Mesendoderm (in vitro differentiated cells): ENCODE data around the gene CDC14A.

Experiments
- DNase-seq: peaks from one replicate; pipeline ENCODE4 v3.0.0; 2013
- H2AK5ac ChIP-seq: 2 replicates; pipeline ENCODE4 v1.6.1; 2013; ENCODE audit warnings: low read length, inconsistent platforms
- H2BK120ac ChIP-seq: 2 replicates; pipeline ENCODE4 v1.6.1; 2013; ENCODE audit warnings: low read depth, mild to moderate bottlenecking, low read length, moderate library complexity, mixed read lengths
- H2BK15ac ChIP-seq: replicated peaks from 2 replicates; pipeline ENCODE4 v1.6.1; 2013; ENCODE audit warnings: low read depth, mild to moderate bottlenecking, moderate library complexity
- H2BK5ac ChIP-seq: 2 replicates; pipeline ENCODE4 v1.6.1; 2013; ENCODE audit warnings: low read length, inconsistent platforms
- H3K18ac ChIP-seq: 2 replicates; pipeline ENCODE4 v1.6.1; 2013; ENCODE audit warnings: mild to moderate bottlenecking, low read length, mixed read lengths
- H3K23ac ChIP-seq: one replicate; pipeline ENCODE4 v1.6.1; 2013; ENCODE audit warnings: low read length
- H3K27ac ChIP-seq: 2 replicates; pipeline ENCODE4 v1.5.1; 2013; ENCODE audit warnings: low read depth, mild to moderate bottlenecking, inconsistent platforms, low read length, moderate library complexity
- H3K27me3 ChIP-seq: 2 replicates; pipeline ENCODE4 v1.6.1; 2013; ENCODE audit warnings: low read length, control low read depth, mild to moderate bottlenecking, inconsistent platforms; ENCODE audit not compliant: insufficient read depth, poor library complexity
- H3K36me3 ChIP-seq: 2 replicates; pipeline ENCODE4 v1.6.1; 2013; ENCODE audit warnings: low read length, inconsistent platforms; ENCODE audit not compliant: control insufficient read depth, insufficient read depth
- H3K4ac ChIP-seq: one replicate; pipeline ENCODE4 v1.6.1; 2013; ENCODE audit warnings: low read depth, mild to moderate bottlenecking, low read length, moderate library complexity
- H3K4me1 ChIP-seq: 2 replicates; pipeline ENCODE4 v1.6.1; 2013; ENCODE audit warnings: low read depth, low read length, inconsistent platforms; ENCODE audit not compliant: control insufficient read depth
- H3K4me2 ChIP-seq: 2 replicates; pipeline ENCODE4 v1.6.1; 2013; ENCODE audit warnings: low read length
- H3K4me3 ChIP-seq: 2 replicates; pipeline ENCODE4 v1.5.1; 2013; ENCODE audit warnings: mild to moderate bottlenecking, low read length
- H3K56ac ChIP-seq: one replicate; pipeline ENCODE4 v1.6.1; 2013; ENCODE audit warnings: low read length
- H3K79me1 ChIP-seq: 2 replicates; pipeline ENCODE4 v1.6.1; 2013; ENCODE audit warnings: low read length, inconsistent platforms
- H3K79me2 ChIP-seq: 2 replicates; pipeline ENCODE4 v1.6.1; 2013; ENCODE audit warnings: mild to moderate bottlenecking, low read length; ENCODE audit not compliant: control insufficient read depth, insufficient read depth
- H3K9ac ChIP-seq: 2 replicates; pipeline ENCODE4 v1.6.1; 2013; ENCODE audit warnings: low read length, inconsistent platforms
- H4K5ac ChIP-seq: one replicate; pipeline ENCODE4 v1.6.1; 2013; ENCODE audit warnings: low read length
- H4K8ac ChIP-seq: one replicate; pipeline ENCODE4 v1.6.1; 2013; ENCODE audit warnings: low read depth, mild to moderate bottlenecking, control low read depth, low read length, moderate library complexity
- WGBS: extraction: QIAGEN DNeasy Blood & Tissue Kit; methylation state at CpG from one replicate; pipeline ENCODE4 v1.1.7; 2013; ENCODE audit warnings: low lambda C conversion rate, missing lambda C conversion rate; ENCODE audit not compliant: insufficient coverage; ENCODE audit errors: extremely low coverage; 5-methylcytosine and 5-hydroxymethylcytosine counted together

Gene CDC14A

GRCh38 chr1:100528871-100529270 is 176.6 kb downstream of the CDC14A start:
- Histone ChIP-seq H2AK5ac (no peak overlapping the region), H3K79me2 (no peaks in the 10 kb centered on the region), H3K79me1 (no peaks in the 10 kb centered on the region), H2BK15ac (no peak overlapping the region), H3K4me1 (no peaks in the 10 kb centered on the region), H3K23ac (no peak overlapping the region), H3K56ac (no peak overlapping the region), H2BK5ac (no peak overlapping the region), H2BK120ac (no peak overlapping the region), H3K4ac (no peak overlapping the region), H3K27me3 (no peaks in the 10 kb centered on the region), H3K27ac (no peak overlapping the region), H4K5ac (no peak overlapping the region), H3K4me3 (no peak overlapping the region), H3K18ac (no peak overlapping the region), H3K36me3 (no peaks in the 10 kb centered on the region), H4K8ac (no peak overlapping the region), H3K9ac (no peak overlapping the region), H3K4me2 (no peak overlapping the region)
- DNase-seq: no peak
- WGBS: no CpG with 5 or more reads among the region's 2 CpGs

- H3K9ac ChIP-seq: no peak overlapping the region
- no peak overlapping the region for H3K18ac ChIP-seq
- no peak overlapping the region for H2BK15ac ChIP-seq
- no peaks in the 10 kb centered on the region for H3K4me1 ChIP-seq
- no peak overlapping the region for H2BK5ac ChIP-seq
- no peaks in the 10 kb centered on the region for H3K27me3 ChIP-seq
- no peaks in the 10 kb centered on the region for H3K79me1 ChIP-seq
- no peak overlapping the region for H4K8ac ChIP-seq
- H3K4me2 ChIP-seq: no peak overlapping the region
- no peak overlapping the region for H4K5ac ChIP-seq
- H3K36me3 ChIP-seq: no peaks in the 10 kb centered on the region
- H3K23ac ChIP-seq: no peak overlapping the region
- no peak overlapping the region for H2BK120ac ChIP-seq
- no peak overlapping the region for H3K4ac ChIP-seq
- no peak for DNase-seq
- H3K4me3 ChIP-seq: no peak overlapping the region
- H3K79me2 ChIP-seq: no peaks in the 10 kb centered on the region
- H3K27ac ChIP-seq: no peak overlapping the region
- no peak overlapping the region for H2AK5ac ChIP-seq
- no peak overlapping the region for H3K56ac ChIP-seq
- WGBS: no CpG with 5 or more reads among the region's 5 CpGs
Measured at GRCh38 chr1:100530141-100530540, 177.8 kb downstream of the CDC14A start.

DNA sequence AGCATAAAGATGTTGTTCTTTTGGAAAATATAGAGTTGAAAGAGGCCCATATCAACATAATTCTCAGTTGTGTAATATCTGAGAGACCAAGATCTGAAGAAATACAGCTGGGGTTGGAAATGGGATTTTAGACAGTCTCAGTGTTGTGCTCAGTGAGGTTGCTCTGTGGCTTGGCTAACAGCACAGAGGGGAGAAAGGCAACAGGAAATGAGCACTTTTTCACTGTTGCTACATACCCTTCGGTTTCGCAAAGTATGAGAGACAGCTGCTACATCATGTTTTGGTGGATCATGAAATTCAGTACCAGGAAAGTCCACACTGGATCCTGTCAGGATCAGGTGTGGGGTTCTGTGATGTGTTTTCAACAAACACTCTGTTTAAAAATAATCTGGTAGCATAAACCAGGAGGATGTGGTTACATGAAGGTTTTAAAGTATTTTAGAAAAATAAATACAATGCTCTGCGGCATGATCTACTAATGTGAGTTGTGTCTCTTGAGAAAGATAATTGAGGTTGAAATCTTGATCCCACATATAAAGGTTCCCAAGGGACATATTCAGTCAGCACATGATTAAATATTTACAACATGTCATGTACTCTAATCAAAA is 178.7 kb downstream of the CDC14A start:
- Histone ChIP-seq H3K27ac (no peak overlapping the region), H3K4me1 (no peaks in the 10 kb centered on the region), H2BK5ac (no peak overlapping the region), H2BK120ac (no peak overlapping the region), H2BK15ac (no peak overlapping the region), H3K4me3 (no peak overlapping the region), H4K5ac (no peak overlapping the region), H3K9ac (no peak overlapping the region), H3K79me2 (no peaks in the 10 kb centered on the region), H3K36me3 (no peaks in the 10 kb centered on the region), H3K4ac (no peak overlapping the region), H2AK5ac (no peak overlapping the region), H3K4me2 (no peak overlapping the region), H3K23ac (no peak overlapping the region), H4K8ac (no peak overlapping the region), H3K18ac (no peak overlapping the region), H3K27me3 (no peaks in the 10 kb centered on the region), H3K79me1 (no peaks in the 10 kb centered on the region), H3K56ac (no peak overlapping the region)
- WGBS: no CpG with 5 or more reads among the region's 3 CpGs
- DNase-seq: no peak

- no peak overlapping the region for H3K4me3 ChIP-seq
- no peaks in the 10 kb centered on the region for H3K79me2 ChIP-seq
- no peak overlapping the region for H3K4ac ChIP-seq
- H2BK5ac ChIP-seq: no peak overlapping the region
- H3K23ac ChIP-seq: no peak overlapping the region
- H3K56ac ChIP-seq: no peak overlapping the region
- H3K4me2 ChIP-seq: no peak overlapping the region
- H3K79me1 ChIP-seq: no peaks in the 10 kb centered on the region
- H2BK120ac ChIP-seq: no peak overlapping the region
- no peaks in the 10 kb centered on the region for H3K36me3 ChIP-seq
- no peak for DNase-seq
- no peak overlapping the region for H4K5ac ChIP-seq
- no peak overlapping the region for H2BK15ac ChIP-seq
- H3K27me3 ChIP-seq: peaks cover 5% of the 10 kb centered on the region
- no peak overlapping the region for H3K18ac ChIP-seq
- no CpG with 5 or more reads among the region's 7 CpGs for WGBS
- no peak overlapping the region for H3K27ac ChIP-seq
- no peak overlapping the region for H3K9ac ChIP-seq
- H4K8ac ChIP-seq: no peak overlapping the region
- no peak overlapping the region for H2AK5ac ChIP-seq
- H3K4me1 ChIP-seq: no peaks in the 10 kb centered on the region
Measured at GRCh38 chr1:100532645-100533044, 180.3 kb downstream of the CDC14A start.

DNA sequence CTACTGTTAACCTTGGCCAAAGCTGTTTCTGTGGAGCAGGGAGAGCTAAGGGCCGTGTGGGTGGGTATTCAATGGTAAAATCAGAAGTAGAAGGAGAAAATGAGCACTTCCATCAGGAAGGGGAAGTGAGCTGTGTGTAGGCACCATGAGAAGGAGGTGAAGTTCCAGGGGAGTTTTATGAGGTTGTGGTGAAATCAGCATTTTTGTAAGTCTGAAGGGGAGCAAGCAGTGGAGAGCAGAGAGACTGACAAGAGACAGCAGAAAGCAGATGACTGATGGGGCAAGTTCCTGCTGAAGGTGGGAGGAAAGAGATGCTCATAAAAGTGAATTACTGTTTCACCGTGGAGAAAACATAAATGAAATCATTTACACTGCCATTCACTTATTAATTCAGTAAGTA is 183.0 kb downstream of the CDC14A start:
- H3K79me1 ChIP-seq: no peaks in the 10 kb centered on the region
- H2BK120ac ChIP-seq: no peak overlapping the region
- peaks cover 28% of the 10 kb centered on the region for H3K27me3 ChIP-seq
- H3K18ac ChIP-seq: no peak overlapping the region
- H2BK15ac ChIP-seq: no peak overlapping the region
- no peak overlapping the region for H3K4me2 ChIP-seq
- no peak overlapping the region for H2BK5ac ChIP-seq
- H3K79me2 ChIP-seq: no peaks in the 10 kb centered on the region
- no peak for DNase-seq
- no peak overlapping the region for H3K23ac ChIP-seq
- H3K27ac ChIP-seq: no peak overlapping the region
- H3K4me1 ChIP-seq: no peaks in the 10 kb centered on the region
- WGBS: no CpG with 5 or more reads among the region's 2 CpGs
- H3K56ac ChIP-seq: no peak overlapping the region
- H4K8ac ChIP-seq: no peak overlapping the region
- no peaks in the 10 kb centered on the region for H3K36me3 ChIP-seq
- no peak overlapping the region for H2AK5ac ChIP-seq
- H3K9ac ChIP-seq: no peak overlapping the region
- H4K5ac ChIP-seq: no peak overlapping the region
- H3K4me3 ChIP-seq: no peak overlapping the region
- H3K4ac ChIP-seq: no peak overlapping the region

DNA sequence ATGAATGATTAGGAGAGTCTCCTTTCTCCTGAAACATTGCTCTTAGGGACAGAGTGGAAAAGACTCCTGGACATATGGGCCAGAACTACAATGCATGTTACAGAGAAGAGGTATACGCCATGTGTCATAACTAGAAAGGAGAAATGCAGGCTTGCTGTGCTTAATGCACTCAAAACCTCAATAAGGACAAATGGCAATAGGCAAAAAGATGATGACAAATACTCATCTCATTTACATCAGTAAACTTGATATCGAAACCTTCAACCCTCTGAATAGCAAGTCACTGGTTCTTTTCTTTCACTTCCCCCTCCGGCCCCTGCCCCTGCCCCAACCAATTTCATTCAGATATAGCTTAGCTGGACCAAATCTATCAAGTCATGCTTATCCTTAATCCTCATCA is 183.7 kb downstream of the CDC14A start:
- no peak overlapping the region for H2BK15ac ChIP-seq
- H3K79me2 ChIP-seq: no peaks in the 10 kb centered on the region
- H3K36me3 ChIP-seq: no peaks in the 10 kb centered on the region
- H2BK5ac ChIP-seq: no peak overlapping the region
- H3K4me3 ChIP-seq: no peak overlapping the region
- H3K18ac ChIP-seq: no peak overlapping the region
- no peak overlapping the region for H3K23ac ChIP-seq
- H4K5ac ChIP-seq: no peak overlapping the region
- H3K4me2 ChIP-seq: no peak overlapping the region
- no peak overlapping the region for H2AK5ac ChIP-seq
- H2BK120ac ChIP-seq: no peak overlapping the region
- no peaks in the 10 kb centered on the region for H3K4me1 ChIP-seq
- no peak for DNase-seq
- H3K56ac ChIP-seq: no peak overlapping the region
- H3K9ac ChIP-seq: no peak overlapping the region
- WGBS: no CpG with 5 or more reads among the region's 3 CpGs
- H4K8ac ChIP-seq: no peak overlapping the region
- no peaks in the 10 kb centered on the region for H3K79me1 ChIP-seq
- H3K27me3 ChIP-seq: peaks cover 31% of the 10 kb centered on the region
- H3K4ac ChIP-seq: no peak overlapping the region
- H3K27ac ChIP-seq: no peak overlapping the region
